IPS-18c (cell line): Measurements from ENCODE around the gene HDAC10.

Experiments used
- H3K4me3 ChIP-seq: 2 replicates; pipeline ENCODE4 v1.7.0; 2013; ENCODE audit warnings: low read depth, mild to moderate bottlenecking, low read length, moderate library complexity; ENCODE audit not compliant: insufficient read depth
- H3K9me3 ChIP-seq: one replicate; pipeline ENCODE4 v1.6.1; 2013; ENCODE audit warnings: mild to moderate bottlenecking, low read length, moderate library complexity; ENCODE audit not compliant: control insufficient read depth, insufficient read depth

HDAC10 gene

DNA sequence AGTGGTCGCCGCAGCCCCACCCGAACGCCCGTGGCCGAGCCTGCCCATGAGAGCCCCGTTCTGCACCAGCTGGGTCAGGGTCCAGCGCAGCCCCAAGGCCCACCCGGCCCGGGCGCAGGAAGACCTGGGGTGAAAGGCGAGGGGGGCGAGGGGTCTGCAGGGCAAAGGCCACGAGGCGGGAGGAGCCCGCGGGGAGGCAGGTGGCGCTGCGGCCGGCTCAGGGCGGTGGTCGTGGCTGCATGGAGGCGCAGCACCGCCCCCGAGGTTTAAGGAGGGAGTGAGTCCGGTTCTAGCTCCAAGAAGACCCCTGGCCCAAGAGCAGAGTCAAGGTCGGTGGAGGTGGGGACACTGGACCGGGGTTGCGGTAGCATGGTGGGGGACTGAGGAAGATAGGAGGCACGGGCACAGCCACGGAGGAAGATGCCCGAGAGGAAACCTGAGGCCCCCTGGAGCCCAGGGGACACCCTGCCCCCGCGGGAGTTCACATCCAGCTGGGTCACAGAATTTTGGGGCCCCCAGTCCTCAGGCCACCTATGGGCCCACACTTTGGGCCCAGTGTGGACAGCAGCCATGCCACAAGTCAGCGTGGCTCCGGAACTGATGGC is 514 bp upstream of the HDAC10 start:
- H3K4me3 ChIP-seq: peak overlapping the region; percentile 87
- H3K9me3 ChIP-seq: no peaks in the 10 kb centered on the region

GRCh38 chr22:50250249-50250554 is 863 bp downstream of the HDAC10 start:
- Histone ChIP-seq H3K9me3 (no peaks in the 10 kb centered on the region), H3K4me3 (peak overlapping the region; percentile 87; the same call in 1 of the 2 replicates)

DNA sequence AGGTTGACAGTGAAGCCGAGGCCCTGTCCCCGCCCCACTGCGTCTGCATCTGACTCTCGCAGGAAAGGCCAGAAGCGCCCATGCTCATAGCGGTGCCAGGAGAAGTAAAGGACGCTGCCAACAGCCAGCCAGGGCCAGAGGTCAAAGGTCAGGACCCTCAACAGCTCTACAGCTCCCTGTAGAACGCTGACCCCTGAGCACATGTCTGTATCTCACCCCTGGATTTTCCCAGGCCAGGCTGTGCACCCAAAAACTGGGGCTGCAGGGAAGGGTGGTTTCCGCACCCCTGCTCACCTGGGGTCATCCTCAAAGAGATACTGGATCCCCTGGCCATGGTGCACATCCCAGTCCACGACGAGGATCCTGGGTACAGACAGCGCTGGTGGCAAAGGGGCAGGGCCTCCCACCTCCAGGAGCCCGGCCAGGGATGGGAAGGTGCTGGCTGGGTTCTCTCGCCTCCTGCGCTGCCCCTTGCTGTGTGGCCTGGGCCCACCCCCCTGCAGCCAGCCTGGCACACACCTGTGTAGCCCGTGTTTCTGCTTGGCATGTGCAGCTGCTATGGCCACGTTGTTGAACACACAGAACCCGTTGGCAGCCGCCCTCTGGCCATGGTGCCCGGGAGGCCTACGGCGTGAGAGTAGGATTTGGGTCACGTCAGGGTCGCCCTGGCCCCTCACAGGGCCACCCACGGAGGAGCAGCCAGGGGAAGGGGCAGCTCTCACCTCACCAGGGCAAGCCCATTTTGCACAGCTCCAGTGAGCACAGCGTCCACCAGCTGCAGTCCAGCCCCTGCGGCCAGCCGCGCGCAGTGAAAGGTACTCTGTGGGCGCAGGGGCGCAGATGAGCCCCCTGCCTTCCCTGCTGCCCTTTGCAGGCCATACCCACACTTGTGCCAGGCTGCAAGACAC is 1.5 kb downstream of the HDAC10 start:
- no peaks in the 10 kb centered on the region for H3K9me3 ChIP-seq
- no peak overlapping the region for H3K4me3 ChIP-seq

DNA sequence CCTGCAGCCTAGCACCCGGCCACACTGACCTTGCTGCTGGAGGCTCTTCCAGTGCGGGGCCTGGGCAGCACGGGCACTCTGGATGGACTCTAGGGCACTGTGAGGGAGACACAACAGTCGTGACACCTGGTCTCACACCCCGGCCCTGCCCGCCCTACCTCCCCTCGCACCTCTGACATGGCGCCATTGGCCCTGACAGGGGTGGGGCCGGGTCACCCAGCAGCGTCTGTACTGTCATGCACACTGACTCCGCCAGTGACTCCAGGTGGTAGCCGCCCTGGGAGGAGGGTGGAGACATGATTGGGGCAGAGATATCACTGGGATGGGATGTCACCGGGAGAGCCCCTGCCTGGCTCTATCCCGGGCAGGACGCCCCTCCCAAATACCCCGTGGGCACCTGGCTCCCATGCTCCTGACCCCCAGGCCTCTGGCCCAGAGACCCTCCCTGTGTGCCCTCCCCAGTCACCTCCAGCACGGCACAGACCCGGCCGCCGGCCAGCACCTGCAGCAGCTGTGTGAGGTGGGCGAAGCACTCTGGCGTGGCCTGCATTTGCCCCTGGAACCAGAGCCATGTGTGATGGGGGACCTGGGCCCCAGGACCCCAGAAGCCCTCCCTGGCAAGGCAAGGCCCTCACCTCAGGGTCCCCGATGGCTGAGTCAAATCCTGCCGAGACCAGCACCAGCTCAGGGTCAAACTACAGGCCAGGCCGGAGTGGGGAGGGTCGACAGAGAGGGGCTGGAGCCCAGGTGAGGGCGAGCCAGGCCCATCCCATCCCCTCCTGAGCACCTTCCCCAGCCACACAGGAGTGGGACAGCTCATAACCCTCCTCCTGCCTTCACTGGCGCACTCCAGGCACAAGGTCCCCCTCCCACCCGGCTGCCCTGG is 2.6 kb downstream of the HDAC10 start:
- Histone ChIP-seq H3K4me3 (no peak overlapping the region), H3K9me3 (no peaks in the 10 kb centered on the region)

GRCh38 chr22:50247748-50248147 is 3.3 kb downstream of the HDAC10 start:
- H3K9me3 ChIP-seq: no peaks in the 10 kb centered on the region
- no peak overlapping the region; the same call in 1 of the 2 replicates for H3K4me3 ChIP-seq

GRCh38 chr22:50246242-50247175 is 4.6 kb downstream of the HDAC10 start:
- H3K4me3 ChIP-seq: peak overlapping the region; percentile 98; the same call in 1 of the 2 replicates

GRCh38 chr22:50245214-50246072 is 5.6 kb downstream of the HDAC10 start:
- Histone ChIP-seq H3K9me3 (no peaks in the 10 kb centered on the region), H3K4me3 (peak overlapping the region; percentile 98)

More at GRCh38 chr22:50246242-50247175, 4.6 kb downstream of the HDAC10 start:
- H3K9me3 ChIP-seq: no peaks in the 10 kb centered on the region

GRCh38 chr22:50244420-50245213 is 6.4 kb downstream of the HDAC10 start, which contains the start of gene TUBGCP6:
TSS of gene TUBGCP6 (minus strand) at chr22:50245023. CDS start at chr22:50244459, 564 bp downstream.
- H3K4me3 ChIP-seq: peak within 1 kb of the TSS; percentile 98
- H3K9me3 ChIP-seq: no peaks in the 10 kb centered on the region

DNA sequence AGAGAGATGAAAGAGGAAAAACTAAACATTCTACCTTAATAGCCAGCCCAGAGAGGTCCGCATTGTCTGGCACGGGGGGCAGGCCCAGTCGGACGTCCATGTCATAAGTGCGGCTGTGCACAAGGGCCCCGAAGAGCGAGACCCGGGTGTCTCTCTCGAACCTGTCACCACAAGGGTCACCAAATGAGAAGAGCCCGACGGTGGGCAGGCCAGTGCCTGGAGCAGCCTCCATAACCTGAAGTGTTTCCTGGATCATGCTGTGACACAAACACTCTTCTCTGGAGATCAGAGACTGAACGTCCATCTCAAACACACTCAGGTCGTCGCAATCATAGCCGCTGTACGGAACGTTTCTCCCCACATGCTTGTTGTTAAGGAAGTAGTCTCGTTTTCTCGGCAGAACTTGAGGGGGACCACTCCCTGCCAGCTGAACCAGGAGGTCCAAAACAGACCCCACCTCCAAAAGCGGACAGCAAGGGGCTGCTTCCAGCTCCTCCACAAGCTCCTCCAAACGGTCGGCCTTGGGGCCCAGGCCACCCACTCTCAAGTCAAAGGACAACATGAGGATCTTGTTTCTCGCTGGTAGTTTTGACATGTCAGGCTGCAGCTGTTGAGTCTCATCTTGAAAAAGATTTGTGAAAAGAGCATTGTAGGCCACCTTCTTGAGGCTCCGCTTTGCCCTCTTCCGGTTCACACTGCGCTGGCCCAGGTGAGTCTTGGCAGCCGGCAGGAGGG is 7.2 kb downstream of the HDAC10 start:
- Histone ChIP-seq H3K4me3 (peak overlapping the region; percentile 98), H3K9me3 (no peaks in the 10 kb centered on the region)

DNA sequence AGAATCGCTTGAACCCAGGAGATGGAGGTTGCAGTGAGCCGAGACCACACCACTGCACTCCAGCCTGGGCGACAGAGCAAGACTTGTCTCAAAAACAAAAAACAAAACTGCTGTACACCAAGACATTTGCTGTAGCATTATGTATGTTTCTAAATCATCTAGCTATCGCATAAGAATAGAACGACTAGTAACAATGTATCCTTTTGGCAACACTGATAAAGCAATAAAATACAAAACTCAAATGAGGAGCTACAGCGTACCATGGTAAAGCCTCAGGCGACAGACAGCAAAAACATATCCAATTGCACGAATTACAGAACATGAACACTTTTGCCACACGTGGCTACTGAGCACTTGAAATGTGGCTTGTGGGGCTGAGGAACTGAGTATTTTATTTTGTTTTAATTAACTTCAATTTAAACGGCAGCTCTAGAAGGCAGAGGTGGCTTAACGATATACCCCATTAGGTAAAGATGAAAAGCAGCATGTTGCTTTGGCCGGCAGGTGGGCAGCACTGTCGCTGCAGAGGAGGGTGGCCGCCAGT is 8.6 kb downstream of the HDAC10 start:
- Histone ChIP-seq H3K4me3 (no peak overlapping the region), H3K9me3 (no peaks in the 10 kb centered on the region)

DNA sequence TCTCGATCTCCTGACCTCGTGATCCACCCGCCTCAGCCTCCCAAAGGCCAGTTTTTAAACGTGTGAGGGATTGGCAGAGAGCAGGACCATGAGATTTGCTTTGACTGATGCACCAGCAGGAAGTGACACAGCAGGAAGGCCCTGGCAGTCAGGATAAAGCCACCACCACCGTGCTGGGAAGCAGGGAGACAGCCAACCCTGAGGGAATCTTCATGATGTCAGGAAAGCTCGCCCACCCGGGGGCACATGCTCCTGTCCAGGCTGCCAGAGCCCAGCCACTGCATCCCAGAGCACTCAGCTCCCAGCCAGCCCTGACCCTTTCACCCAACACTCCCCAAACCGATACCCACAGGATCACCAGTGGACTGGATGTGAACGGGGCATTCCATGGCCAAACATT is 12.3 kb downstream of the HDAC10 start:
- no peak overlapping the region for H3K4me3 ChIP-seq
- H3K9me3 ChIP-seq: no peaks in the 10 kb centered on the region

- Histone ChIP-seq H3K9me3 (no peaks in the 10 kb centered on the region), H3K4me3 (no peak overlapping the region)
Measured at GRCh38 chr22:50236731-50237409, 14.2 kb downstream of the HDAC10 start.

DNA sequence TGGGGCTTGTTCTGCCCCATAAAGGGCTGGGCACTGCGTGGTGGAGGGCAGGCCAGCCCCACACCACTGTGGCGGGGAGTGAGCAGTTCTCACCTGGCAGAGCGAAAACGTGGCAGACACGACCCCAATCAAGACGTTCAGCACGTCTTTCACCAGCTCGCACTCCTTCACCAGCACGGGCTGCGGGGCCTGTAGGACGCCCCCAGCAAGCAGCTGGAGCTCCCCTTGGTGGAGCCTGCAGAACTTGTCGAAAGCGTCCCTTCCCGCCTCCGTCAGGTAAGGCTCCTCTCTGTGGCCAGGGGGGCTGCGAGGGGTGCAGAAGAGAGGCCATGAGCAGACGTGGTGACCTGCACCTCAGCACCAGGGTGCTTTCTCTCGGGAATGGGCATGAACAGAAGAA is 17.8 kb downstream of the HDAC10 start:
- H3K9me3 ChIP-seq: no peaks in the 10 kb centered on the region
- H3K4me3 ChIP-seq: no peak overlapping the region
